Measurements from ENCODE around the gene KIAA0825.
A peak's percentile ranks its signal among the peaks of the same experiment; 100 is the strongest.

- no peak for TF ChIP-seq POLR2A (IDR thresholded peaks at IDR 0.05)
- TF ChIP-seq CTCF (IDR thresholded peaks at IDR 0.05), result peak; percentile 33 to 48 (median 43)
- no peak for TF ChIP-seq POLR2AphosphoS5 (IDR thresholded peaks at IDR 0.05)
Observed at GRCh38 chr5:94524841-94525697, 93.3 kb downstream of the KIAA0825 start.
